GM06990 (cell line): ENCODE results near the gene MUC7.
"Not testable (repeated sequence)": the region's sequence is repeated elsewhere in the genome, so short reads cannot be mapped to it uniquely, and the experiment has no call there.

Source experiments
- DNase-seq: peaks from one replicate; pipeline ENCODE4 v3.0.0-alpha.2; 2011; ENCODE audit not compliant: insufficient read length; ENCODE audit errors: extremely low read depth
- H3K27me3 ChIP-seq: replicated peaks from 2 replicates; pipeline ENCODE4 v1.6.0; 2011; ENCODE audit warnings: low read length; ENCODE audit not compliant: control insufficient read depth, insufficient read depth
- H3K36me3 ChIP-seq: 2 replicates; pipeline ENCODE4 v1.5.1; 2011; ENCODE audit warnings: low read length; ENCODE audit not compliant: control insufficient read depth, insufficient read depth
- H3K4me3 ChIP-seq: replicated peaks from 2 replicates; pipeline ENCODE4 v1.5.1; 2011; ENCODE audit warnings: low read depth, mild to moderate bottlenecking, control low read depth, low read length
- CTCF ChIP-seq: IDR thresholded peaks from 2 replicates; pipeline ENCODE4 v1.5.1; 2011; ENCODE audit warnings: low read length, control low read depth, mild to moderate bottlenecking, inconsistent platforms; ENCODE audit not compliant: insufficient read depth, poor library complexity, severe bottlenecking

MUC7 gene

GRCh38 chr4:70449220-70449619 lies 22.8 kb upstream of the MUC7 start:
- Histone ChIP-seq H3K4me3 (no peak overlapping the region), H3K36me3 (no peaks in the 10 kb centered on the region), H3K27me3 (no peaks in the 10 kb centered on the region)
- TF ChIP-seq CTCF: no peak
- DNase-seq: no peak

DNA sequence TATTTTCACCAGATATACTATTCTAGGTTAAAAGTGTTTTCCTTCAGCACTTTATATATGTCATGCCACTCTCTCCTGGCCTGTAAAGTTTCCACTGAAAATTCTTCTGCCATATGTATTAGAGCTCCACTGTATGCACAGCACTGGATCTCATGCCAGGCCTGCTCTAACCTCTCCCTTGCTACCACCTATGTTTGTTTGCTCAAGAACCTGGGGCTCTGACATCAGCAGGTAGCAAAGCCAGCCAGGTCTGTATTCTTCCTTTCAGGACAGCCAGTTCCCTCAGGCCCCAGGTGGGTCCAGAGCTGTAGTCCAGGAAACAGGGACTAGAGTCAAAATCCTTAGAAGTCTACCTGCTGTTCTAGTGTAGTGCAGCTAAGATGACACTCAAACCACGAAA lies 19.1 kb upstream of the MUC7 start:
- TF ChIP-seq CTCF: no peak
- DNase-seq: no peak
- no peak overlapping the region for H3K4me3 ChIP-seq
- H3K36me3 ChIP-seq: no peaks in the 10 kb centered on the region
- no peaks in the 10 kb centered on the region for H3K27me3 ChIP-seq

DNA sequence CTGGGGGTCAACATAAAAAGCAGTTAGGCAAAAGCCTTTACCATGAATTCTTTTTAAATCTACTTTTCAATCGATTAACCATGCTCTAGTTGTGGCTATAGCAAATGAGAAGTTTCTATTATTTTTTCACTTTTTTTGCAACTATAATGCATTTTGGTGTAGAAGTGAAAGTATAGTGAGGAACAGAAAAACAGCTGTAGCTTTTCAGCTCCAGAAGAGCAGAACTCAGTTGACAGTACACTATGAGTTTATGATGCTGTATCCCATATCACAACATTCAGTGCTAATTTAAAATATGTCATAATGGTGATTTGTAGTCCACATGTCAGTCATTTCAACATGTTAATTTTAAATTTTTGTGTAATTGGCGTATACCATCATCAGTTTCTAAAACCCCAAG lies 8.7 kb upstream of the MUC7 start:
- H3K4me3 ChIP-seq: no peak overlapping the region

DNA sequence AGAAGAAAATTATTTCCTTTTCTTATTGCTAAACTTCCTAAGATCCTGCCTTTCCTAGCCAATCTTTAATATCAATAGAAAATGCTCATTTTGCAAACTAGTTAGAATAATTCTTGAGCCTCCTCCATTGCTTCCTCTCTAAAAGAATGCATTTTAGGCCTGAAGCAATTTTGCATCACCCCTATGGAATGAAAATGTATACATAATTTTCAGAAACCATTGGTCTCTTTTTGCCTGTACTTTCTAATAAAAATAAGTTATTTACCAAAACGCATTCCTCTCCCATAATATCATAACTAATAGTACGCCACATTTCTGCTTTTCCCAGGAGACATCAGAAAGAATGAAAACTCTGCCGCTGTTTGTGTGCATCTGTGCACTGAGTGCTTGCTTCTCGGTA lies 1.7 kb downstream of the MUC7 start:
- Histone ChIP-seq H3K36me3 (no peaks in the 10 kb centered on the region), H3K27me3 (no peaks in the 10 kb centered on the region), H3K4me3 (no peak overlapping the region)
- TF ChIP-seq CTCF: no peak
- DNase-seq: no peak

More for the DNA sequence above, 8.7 kb upstream of the MUC7 start:
- Histone ChIP-seq H3K27me3 (no peaks in the 10 kb centered on the region; the same call in 1 of the 2 replicates), H3K36me3 (no peaks in the 10 kb centered on the region)
- TF ChIP-seq CTCF: no peak
- no peak for DNase-seq

DNA sequence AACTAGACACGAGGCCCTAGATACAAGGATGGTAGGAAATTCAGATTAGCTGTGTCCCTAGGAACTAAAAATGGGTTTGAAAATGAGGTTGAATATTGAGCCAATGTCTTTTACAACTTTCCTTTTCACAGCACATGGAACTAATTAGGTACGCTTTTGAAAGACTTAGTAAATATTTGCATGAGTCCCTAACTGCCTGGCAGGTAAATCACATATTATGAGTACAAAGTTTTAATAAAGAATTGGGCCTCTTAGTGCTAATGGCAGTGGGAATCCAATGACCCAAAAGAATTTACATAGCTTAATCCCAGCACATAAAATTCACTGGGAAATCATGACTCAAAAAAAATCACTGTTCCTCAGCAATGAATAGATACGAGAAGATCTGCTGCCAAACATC lies 16.8 kb downstream of the MUC7 start:
- TF ChIP-seq CTCF: no peak
- no peak for DNase-seq
- Histone ChIP-seq H3K36me3 (no peaks in the 10 kb centered on the region), H3K27me3 (no peaks in the 10 kb centered on the region), H3K4me3 (no peak overlapping the region)

GRCh38 chr4:70496231-70496630 lies 24.2 kb downstream of the MUC7 start:
- no peak for DNase-seq
- Histone ChIP-seq H3K4me3 (no peak overlapping the region), H3K36me3 (no peaks in the 10 kb centered on the region), H3K27me3 (no peaks in the 10 kb centered on the region)
- TF ChIP-seq CTCF: no peak

- DNase-seq, H3K4me3 ChIP-seq, H3K36me3 ChIP-seq, H3K27me3 ChIP-seq: not testable (repeated sequence)
Measured at GRCh38 chr4:70501838-70502237, 29.8 kb downstream of the MUC7 start.
